GM08714 (cell line): ENCODE data around the gene MYEOV.

Experiments used
- H3K4me3 ChIP-seq: fragments of 200-500 bp; sonication (Bioruptor generic); 2 replicates; pipeline ENCODE4 v1.5.1; 2014; ENCODE audit warnings: mild to moderate bottlenecking, low read length, inconsistent platforms
- ZNF274 ChIP-seq: IDR thresholded peaks from 2 replicates; pipeline ENCODE4 v1.6.1; 2012; ENCODE audit warnings: mild to moderate bottlenecking, low read depth, low read length

Gene MYEOV

GRCh38 chr11:69307871-69308431, 14.0 kb downstream of the MYEOV start:
- H3K4me3 ChIP-seq, result no peak overlapping the region
- no peak for TF ChIP-seq ZNF274

GRCh38 chr11:69308491-69308911, 14.5 kb downstream of the MYEOV start:
- TF ChIP-seq ZNF274, result no peak
- no peak overlapping the region for H3K4me3 ChIP-seq

GRCh38 chr11:69308936-69309615, 15.1 kb downstream of the MYEOV start:
- no peak for TF ChIP-seq ZNF274
- H3K4me3 ChIP-seq, result no peak overlapping the region

DNA sequence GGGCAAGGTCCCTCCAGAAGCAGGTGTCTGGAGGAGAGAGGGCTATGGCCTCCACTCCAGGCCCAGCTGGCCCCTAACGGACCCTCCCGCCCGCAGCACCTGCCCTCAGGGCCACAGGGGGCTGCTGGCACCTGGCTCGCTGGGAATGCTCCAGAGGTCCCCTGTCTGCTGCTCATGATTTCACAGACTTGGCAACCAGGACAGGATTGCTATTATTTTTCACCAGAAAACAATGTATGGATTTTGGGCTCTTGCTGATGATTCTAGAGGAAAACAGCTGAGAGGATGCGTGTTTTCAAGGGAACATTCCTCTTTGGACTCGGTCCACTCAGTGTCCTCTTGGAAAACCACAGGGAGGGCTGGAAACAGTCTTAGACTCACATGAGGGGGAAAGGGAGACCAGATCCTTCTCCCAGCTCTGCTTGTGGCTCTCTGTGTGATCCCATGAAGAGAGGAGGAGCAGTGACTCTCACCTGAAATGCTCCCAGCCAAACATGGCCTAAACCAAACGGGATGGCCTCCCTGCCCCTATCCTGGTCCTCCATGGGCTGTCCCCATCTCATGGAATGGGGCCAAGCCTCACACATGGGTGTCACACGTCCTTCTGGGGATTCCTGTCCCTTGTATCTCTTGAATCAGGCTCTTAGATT, 15.8 kb downstream of the MYEOV start:
- H3K4me3 ChIP-seq, result no peak overlapping the region
- TF ChIP-seq ZNF274, result no peak

- H3K4me3 ChIP-seq, result no peak overlapping the region
- no peak for TF ChIP-seq ZNF274
These were observed 16.4 kb downstream of the MYEOV start for GRCh38 chr11:69310351-69310750.

GRCh38 chr11:69310934-69311766, 17.2 kb downstream of the MYEOV start:
- no peak for TF ChIP-seq ZNF274
- no peak overlapping the region for H3K4me3 ChIP-seq

GRCh38 chr11:69311767-69312385, 17.9 kb downstream of the MYEOV start:
- no peak for TF ChIP-seq ZNF274
- no peak overlapping the region for H3K4me3 ChIP-seq

DNA sequence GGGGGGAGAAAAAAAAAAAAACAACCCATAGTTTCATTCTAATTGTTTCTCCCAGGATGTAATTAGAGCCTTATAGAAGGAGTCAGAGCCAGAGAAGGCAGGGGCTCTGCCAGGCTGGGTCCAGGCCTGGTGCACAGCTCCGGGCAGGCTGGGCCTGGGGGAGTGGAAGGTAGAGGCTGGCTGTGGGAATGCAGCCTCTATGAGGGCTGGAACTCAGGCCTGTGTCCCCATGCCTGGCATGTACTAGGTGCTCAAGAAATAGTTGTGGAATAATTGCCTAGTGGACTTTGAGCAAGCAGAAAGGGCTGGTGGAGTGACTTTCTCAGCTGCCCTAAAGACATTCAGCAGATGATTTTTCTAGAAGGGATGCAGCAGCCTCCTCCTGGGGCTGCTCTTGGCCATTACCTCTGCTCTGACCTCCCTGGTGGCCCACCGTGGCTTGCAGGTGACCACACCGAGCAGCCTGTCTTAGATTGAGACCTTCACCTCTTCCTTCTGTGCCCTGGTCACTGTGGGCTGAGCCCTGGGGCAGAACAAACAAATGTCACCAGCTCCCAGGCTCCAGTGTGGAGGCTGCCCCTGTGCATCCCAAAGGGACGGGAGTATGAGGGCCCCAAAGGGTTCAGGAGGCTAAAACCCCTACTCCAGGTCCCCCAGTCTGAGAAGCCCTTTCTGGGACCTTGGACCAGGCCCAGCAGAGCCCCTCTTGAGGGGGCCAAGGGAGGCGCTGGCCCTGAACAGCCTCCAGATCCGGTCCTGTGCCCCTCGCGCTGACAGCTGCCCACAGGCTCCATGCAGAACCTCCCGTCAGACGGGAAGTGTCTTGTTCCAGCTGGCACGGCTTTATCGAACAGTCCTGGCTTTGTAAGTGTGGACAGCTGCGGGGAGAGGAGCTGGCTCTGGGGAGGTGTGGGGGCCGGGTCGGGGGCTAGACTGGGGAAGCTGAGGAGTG, 18.8 kb downstream of the MYEOV start:
- H3K4me3 ChIP-seq, result no peak overlapping the region
- TF ChIP-seq ZNF274, result no peak

DNA sequence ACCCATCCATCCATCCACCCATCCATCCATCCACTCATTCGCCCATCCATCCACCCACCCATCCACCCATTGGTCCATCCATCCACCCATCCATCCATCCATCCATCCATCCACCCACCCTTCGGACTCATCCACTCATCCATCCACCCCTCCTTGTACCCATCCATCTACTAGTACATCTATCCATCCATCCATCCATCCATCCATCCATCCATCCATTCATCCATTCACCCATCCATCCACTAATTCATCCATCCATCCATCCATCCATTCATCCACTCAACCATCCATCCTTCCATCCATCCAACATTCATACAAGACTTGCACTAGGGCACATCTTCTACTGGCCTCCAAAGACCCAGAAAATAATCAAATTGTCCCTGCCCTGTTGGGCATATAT, 20.0 kb downstream of the MYEOV start:
- no peak for TF ChIP-seq ZNF274
- H3K4me3 ChIP-seq, result no peak overlapping the region

DNA sequence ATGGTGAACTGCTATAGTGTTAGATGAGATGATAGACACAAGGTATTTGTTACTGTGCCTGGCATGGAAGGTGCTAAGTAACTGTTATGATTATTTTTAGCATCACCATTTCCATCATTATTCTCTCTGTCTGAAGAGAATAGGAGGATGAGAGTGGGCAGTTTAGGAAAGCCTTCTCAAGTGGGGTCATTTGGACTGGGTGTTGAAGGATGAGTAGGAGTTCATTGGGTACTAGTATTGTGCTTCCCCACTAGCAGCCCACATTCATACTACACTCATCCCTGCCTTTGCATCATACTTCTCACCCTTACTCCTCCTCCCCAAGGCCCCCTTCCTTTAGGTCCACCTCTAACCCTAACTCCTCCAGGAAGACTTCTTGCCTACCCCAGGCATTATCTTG, 20.6 kb downstream of the MYEOV start:
- H3K4me3 ChIP-seq, result no peak overlapping the region
- no peak for TF ChIP-seq ZNF274

- no peak for TF ChIP-seq ZNF274
- H3K4me3 ChIP-seq, result no peak overlapping the region
These were observed 23.0 kb downstream of the MYEOV start for GRCh38 chr11:69316956-69317355.

DNA sequence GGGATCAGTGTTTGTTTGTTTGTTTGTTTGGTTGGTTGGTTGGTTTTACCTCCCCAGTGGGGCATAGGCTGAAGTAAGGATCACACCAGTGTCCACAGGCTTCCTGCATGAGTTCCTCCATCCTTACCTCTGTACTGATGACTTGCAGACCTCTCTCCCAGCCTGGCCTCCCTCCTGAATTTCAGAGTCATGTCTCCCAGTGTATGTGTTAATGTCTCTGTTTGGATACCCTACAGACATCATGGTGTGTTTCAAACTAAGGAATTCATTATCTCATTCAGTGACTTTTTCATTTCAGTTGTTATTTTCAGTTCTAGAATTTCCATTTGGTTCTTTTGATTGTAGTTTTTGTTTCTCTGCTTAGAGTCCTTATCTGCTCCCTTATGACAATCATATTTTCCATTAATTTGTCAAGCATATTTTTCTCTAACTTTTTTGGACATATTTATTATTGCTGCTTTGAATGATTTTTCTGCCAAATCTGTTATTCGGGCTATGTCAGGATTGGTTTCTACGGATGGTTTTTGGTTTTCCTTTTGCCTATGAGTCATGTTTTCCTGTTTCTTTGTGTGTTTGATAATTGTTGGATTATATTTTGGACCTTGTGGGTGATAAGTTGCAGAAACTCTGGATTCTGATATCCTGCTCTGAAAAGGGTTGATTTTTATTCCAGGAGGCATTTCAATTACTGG, 23.6 kb downstream of the MYEOV start:
- no peak for TF ChIP-seq ZNF274
- H3K4me3 ChIP-seq, result no peak overlapping the region

DNA sequence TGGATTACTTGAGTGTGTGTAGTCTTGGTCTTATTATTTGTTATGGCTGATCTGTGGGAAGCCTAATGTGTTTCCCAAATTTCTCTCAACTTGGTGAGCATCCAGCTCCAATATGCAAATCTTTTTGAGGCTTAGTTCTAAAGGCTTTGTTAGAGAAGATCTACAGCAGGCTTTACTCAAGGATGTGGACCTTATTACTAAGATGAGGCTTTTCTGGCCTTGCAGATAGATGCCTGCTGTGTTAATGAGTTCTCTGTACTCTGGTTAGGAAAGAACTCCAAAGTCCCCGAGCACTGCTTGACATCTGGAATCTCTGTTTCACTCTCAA, 24.1 kb downstream of the MYEOV start:
- no peak for TF ChIP-seq ZNF274
- no peak overlapping the region for H3K4me3 ChIP-seq
